Renal pelvis (tissue), 4 donors: ENCODE data around the gene FMN1. TPM values are rescaled to one million over a fixed set of nuclear protein-coding genes. Genes with fewer than 3 reads are reported as not detected.

ENCODE experiments used
- DNase-seq: peaks from one replicate; pipeline ENCODE4 v3.0.0-alpha.2; 2013
- polyA plus RNA-seq, 3 donors: library from polyadenylated mRNA; unstranded; fragments of 120-200 nt; gene quantifications; one replicate each; pipeline ENCODE4 v1.2.1, GENCODE V29; 2013; ENCODE audit not compliant: insufficient read length in 3 of 3

Gene FMN1
- polyA plus RNA-seq, 3 donors, result 15.1 to 24.2 (median 19.5) TPM

DNA sequence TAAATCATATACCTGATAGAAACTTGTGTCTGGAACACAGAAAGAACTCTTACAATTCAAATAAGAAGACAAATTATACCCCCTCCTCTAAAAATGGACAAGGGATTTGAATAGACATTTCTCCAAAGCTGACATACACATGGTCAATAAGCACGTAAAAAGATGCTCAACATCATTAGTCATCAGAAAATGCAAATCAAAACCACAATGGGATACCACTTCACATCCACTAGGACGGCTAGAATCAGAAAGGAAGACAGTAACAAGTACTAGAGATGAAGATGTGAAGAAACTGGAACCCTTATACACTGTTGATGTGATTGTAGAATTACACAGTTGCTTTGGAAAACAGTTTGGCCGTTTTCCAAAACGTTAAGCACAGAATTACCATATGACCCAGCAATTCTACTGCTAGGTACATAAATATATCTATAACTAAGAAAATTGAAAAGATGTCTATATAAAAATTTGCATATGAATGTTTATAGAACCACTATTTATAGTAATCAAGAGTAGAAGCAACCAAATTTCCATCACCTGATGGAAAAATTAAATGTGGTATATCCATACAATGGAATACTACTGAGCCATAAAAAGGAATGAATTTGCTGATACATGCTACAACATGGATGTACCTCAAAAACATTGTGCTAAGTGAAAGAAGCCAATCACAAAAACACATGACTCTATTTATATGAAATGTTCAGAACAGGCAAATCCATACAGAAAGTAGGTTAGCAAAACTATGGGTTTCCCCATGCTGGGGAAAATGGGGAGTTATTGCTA is 415.9 kb downstream of the FMN1 start:
- DNase-seq, result no peak

DNA sequence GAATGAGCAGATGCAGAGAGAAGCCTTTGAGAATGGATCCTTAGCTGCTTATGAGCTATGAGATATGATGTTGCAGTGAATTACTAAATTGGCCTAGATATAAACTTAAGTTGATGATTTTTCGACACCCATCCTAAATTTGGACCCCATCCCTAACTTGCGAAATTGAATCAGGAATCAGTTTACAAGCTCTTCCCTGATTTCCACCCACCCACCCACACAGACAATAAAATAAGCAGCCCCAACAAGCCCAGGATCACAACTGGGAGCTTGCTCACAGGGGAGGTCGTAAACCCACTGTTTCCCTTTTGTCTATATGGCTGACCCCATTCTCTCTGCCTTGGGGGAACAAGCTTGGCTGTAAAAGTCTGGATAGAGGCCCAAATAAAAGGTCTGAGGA is 419.4 kb downstream of the FMN1 start:
- DNase-seq, result no peak

DNA sequence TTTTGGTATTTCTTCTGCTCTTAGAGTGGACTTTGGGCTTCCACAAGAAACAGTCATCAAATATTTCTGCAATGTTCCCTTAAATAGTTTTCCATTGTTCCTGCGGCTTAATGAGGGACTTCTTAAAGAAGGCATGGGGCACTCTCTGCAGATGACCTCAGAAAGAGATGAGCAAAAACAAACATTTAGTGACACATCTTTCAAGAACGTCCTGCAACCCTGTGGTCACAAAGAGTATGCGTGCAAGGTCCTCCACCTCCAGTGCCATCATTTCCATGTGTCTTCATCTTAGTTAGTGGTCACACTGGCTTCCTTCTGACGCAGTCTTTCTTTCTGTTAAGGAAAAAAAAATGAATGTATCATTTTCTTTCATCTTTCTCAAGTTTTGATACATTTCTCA is 420.5 kb downstream of the FMN1 start:
- DNase-seq, result no peak

DNA sequence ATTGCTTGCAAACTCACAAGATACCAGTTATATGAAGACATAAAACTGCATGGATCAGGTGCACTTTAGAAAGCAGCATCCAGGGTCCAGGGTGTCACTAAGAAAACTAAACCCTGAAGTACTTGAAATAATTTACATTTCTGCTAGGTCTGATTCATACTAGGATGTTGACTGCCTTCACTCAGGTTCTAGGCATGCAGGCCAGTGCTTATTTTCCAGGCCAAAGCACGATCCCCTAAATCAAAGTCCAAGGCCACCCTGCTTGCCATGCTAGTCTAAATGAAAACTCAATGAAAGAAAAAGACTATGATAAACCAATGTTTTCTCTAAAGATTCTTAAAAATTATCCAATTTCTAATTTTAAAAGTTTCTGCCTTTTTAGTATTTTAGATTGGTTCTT is 427.3 kb downstream of the FMN1 start:
- no peak for DNase-seq

DNA sequence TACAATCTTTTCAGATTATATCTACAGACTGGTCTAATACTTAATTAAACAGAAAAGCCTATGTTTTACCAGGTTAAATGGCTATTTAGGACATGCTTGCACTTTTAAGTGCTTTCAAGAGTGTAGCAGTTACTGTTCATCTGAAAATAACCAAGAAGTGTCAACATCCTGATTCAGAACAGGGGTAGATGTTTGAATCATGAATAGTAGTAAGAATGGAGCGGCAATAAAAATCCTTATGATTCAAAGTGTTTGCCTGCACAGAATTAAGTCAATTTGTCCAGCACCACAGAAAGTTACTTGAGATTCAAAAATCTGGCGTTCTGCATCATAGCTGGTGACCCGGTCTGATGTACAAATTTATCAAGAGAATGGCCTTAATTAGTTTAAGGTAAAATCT is 428.4 kb downstream of the FMN1 start:
- no peak for DNase-seq

DNA sequence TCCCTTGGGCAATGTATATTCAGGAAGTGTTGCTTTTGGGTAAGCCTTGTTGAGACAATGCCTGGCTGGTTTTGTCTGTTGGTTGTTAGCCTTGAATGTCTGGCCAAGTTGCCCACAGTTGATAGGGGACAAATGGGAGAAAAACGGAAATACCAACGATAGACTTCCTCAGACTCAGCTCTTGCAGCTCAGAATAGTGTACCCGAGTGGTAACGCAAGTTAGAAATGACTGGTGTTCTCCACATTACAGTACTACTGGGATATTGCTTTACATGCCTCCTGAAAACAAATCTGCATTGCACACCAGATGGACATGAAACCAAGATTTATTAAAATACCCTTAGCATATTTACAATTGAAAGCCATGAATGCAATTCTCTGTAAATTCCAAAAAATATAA is 429.3 kb downstream of the FMN1 start:
- DNase-seq, result no peak

DNA sequence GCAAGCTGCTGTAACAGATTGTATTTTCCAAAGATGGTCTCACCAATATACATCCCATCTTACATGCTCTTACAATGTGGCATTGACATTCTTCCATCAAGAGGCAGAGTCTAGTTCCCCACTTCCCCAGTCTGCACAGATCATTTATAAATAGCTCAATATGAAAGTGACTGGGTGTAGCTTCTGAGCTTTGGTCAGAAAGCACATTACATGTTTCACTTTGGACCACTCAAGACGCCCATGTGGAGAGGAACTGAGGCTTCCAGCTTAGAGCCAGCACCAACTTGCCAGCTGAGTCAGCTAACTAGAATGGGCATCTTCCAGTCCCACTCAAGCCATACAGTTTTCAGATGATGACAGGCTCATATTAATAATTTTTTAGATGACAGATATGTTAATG is 431.2 kb downstream of the FMN1 start:
- no peak for DNase-seq

DNA sequence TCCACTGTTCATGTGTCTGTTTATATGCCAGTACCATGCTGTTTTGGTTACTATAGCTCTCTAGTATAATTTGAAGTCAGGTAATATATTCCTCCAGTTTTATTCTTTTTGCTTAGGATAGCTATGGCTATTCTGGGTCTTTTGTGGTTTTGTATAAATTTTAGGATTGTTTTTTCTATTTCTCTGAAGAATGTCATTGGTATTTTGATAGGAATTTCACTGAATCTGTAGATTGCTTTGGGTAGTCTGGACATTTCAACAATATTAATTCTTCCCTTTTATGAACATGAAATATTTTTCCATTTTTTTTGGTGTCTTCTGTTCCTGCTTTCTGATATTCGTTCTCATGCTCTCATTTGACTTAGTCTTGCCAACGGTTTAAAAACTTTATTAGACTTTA is 437.1 kb downstream of the FMN1 start:
- DNase-seq, result no peak

DNA sequence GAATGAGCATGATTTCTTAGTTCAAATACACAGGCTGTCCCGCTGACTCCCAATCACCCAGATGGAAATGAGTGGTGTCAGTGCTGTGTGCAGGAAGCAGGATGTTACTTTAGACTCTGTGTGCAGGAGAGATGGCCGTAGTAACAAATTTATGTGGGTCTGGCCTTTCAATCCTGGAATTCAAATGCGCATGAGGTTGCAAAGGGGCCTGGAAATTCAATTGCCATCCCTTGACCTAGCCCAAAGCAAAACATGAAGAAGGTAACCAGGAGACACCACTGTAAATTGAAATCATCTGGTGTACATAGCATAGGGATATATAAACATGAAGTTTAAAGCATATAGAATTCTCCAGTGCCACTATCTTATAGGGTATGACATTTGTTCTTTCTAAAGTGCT is 443.5 kb downstream of the FMN1 start:
- DNase-seq, result no peak

DNA sequence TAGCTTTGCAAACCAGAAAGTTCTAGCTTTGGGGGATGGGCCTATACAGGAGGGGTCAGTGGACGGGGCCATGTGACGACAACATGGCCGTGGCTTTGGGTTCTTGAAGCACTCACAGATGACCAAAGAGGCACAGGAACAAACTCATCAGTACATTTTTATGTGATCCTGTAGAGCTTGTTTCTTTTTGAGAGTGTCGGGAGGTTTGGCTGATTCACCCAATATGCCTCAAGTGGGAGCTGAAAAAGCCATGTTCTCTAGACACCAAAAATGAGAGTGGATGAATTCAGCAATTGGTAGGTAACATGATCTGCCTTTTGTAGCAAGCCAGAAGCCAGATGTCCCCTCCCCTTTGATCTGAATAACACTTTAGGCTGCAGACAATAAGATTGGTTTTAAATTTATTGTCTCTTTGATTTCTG is 446.6 kb downstream of the FMN1 start:
- no peak for DNase-seq

DNA sequence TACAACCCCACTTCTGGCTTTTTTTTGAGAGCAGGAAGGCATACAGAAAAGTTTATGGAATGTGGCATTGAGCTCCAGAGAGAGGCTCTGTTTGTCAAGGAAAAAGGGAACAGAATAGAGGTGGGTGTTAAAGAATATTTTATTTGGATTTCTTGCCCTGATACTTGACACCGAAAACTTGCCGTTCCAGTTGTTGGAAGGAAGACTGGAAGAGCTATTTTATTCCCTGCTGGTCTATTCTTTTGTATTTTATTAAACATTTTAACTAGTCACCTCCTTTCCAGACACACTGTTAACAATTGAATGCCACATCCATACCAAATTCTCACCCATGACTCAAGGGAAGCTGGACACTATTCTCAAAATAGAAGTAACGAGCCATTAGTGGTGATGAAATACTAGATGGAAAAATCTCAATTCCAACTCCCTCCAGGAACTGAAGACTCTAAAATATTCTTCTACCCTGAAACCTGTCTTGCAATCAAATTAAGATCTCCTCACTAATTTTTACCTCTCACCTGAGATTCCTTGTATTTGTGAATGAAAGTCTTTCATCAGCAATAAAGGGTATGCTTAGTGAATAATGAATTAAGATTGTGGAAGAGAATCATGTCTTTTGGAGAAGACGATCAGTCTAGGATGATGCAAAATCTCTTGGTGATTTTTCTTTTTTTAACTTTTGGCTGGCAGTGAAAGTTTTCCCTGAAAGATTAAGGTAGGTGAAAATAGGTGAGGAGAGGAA is 448.2 kb downstream of the FMN1 start:
- DNase-seq, result no peak

DNA sequence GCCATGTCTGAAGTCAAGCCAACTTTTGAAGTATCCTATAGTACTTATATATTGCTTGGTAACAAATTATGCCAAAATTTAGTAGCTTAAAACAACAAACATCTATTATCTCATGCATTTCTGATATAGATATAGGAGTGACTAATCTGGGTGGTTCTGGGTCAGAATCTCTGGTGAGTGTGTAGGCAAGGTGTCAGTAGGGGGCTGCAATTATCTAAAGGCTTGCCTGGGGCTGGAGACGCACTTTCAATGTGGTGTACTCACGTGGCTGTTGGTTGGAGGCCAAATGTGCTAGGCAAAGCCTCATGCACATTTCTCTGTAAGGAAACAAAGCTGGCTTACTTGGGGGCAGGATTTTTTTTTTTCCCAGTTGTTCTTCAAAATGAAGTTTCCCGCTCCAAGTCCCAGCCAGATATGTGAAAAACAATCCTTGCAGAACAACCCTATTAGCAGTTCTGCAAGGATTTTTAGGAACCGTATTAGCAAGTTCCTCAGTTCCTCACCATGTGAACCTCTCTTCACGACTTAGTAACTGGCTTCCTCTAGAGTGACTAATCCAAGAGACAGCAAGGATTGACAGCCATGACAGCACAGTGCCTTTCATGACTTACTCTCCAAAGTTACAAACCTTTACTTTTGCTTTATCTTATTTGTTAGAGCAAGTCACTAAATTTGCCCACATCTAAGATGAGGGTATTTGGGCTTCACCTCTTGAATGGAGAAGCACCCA is 450.9 kb downstream of the FMN1 start:
- no peak for DNase-seq

DNA sequence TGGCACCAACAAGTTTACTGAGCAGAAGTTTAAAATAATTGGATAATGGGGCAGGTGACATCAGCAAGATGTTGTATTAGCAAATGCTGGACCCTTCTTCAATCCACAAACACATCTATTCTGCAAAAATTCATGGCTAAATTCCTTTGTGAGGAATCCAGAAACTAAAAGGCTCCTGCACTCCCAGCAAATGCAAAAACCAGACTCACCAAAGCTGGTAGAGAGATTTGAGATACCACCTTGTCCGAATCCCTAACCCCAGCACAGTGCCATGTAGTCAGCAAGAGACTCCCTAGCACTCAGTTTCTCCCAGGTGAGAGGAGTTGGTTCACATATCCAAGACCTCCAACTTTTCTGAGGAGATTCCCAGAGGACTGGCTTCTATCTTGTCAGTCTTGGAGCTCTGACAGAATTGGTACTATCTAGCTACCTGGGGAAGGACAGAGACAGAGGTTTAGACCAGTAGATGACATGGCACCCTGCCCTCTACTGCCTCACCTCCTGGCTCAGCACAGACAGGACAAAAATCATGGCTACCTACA is 454.9 kb downstream of the FMN1 start:
- no peak for DNase-seq

DNA sequence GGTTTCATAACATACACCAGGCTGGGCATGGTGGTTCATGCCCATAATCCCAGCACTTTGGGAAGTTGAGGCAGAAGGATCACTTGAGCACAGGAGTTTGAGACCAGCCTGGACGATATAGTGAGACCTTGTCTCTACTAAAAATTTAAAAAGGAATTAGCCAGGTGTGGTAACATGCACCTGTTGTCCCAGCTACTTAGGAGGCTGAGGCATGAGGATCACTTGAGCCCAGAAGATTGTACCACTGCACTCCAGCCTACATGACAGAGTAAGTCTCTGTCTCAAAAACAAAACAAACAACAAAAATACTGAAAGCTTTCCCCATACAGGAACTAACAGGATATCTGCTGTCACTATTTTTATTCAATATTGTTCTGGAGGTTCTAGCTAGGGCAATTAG is 455.8 kb downstream of the FMN1 start:
- DNase-seq, result no peak

DNA sequence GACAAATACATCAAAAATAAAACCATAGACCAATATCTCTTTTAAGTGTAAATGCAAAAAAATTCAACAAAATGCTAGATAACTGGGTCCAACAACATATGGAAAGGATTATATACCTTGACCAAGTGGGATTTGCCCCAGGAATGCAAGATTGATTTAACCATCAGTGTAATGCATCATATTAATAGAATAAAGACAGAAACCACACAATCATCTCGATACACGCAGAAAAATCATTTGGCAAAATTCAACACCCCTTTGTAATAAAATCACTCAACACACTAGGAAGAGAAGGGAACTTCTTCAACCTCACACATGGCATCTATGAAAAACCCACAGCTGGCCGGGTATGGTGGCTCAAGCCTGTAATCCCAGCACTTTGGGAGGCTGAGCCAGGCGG is 457.2 kb downstream of the FMN1 start:
- DNase-seq, result no peak

DNA sequence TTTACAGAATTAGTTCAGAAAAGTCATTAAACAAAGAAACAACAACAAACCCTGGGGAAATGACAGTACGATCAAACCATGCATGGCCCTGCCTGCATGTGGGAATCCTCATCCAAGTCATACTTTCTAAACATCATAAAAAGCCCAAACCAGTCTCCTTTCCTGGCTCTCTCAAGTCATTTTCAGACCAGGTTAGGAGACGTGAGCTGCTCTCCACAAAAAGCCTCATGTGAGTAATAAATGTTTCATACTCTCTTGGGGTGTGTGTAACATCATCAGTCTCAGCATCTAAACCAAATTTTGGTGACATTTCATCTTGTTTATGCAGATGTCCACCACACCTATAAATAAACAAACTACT is 457.8 kb downstream of the FMN1 start:
- DNase-seq, result no peak

DNA sequence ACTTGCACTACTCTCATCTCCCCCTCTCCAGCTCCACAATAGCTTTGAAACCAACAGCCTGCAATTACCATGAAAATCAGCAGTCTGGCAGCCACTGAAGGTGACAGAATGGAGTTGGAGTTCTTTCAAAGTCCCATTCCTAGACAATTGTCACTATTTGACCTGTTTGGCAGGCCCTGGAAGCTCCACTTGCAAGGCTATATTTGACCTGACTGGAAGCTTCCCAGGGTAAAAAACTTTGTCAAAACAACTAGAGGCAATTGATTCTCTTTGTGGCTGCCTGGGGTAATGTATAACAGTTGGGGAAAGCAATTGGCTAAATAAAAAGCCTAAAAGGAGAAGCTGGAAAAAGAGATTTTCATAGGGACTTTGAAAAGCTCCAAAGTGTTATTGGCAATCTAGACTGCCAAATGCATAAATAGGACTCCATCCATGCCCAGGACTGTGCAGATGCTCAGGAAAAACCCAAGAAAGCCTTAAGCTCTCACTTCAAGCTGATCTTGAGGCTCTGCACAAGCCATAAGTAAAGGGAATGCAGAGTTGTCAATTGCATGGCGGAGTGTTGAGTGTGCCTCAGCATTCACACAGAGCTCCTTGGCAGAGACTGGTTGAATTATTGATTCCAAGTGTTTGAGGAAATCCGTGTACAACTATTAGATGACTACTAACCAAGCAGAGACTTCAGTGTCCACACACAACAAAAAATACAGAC is 458.4 kb downstream of the FMN1 start:
- no peak for DNase-seq

DNA sequence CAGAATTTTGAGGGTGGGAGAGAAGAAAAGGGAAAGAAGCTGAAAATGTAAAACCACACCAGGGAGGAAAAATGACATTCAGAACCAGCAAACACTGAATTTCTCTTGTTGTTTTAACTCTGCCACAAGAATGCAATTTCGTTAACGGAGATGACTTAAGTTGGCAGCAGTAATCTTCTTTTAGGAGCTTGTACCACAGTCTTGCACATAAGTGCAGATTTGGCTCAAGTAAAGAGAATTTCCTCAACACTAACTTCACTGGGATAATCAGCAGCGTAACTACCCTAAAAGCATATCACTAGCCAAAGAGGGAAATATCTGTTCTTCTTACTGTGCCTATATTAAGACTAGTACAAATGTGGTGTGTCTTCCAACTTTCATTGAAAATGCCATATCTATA is 461.2 kb downstream of the FMN1 start:
- no peak for DNase-seq

DNA sequence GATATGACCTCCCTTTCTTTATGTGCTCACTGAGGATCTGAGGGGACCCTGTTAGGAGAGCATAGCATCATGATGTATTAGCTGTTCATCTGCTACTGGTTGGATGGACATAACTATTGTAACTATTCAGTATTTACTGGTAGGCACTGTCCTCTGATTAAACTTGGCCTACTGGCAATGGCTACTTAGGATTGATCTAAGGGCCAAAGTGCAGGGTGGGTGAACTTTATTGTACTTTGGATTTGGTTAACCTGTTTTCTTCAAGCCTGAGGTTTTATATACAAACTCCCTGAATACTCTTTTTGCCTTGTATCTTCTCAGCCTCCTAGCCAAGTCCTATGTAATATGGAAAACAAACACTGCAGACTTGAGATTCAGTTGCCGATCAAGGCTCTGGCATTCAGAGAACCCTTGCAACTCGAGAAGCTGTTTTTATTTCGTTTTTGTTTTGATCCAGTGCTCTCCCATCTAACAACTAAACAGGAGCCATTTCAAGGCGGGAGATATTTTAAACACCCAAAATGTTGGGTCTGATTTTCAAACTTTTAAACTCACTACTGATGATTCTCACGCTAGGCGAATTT is 461.8 kb downstream of the FMN1 start:
- DNase-seq, result no peak

DNA sequence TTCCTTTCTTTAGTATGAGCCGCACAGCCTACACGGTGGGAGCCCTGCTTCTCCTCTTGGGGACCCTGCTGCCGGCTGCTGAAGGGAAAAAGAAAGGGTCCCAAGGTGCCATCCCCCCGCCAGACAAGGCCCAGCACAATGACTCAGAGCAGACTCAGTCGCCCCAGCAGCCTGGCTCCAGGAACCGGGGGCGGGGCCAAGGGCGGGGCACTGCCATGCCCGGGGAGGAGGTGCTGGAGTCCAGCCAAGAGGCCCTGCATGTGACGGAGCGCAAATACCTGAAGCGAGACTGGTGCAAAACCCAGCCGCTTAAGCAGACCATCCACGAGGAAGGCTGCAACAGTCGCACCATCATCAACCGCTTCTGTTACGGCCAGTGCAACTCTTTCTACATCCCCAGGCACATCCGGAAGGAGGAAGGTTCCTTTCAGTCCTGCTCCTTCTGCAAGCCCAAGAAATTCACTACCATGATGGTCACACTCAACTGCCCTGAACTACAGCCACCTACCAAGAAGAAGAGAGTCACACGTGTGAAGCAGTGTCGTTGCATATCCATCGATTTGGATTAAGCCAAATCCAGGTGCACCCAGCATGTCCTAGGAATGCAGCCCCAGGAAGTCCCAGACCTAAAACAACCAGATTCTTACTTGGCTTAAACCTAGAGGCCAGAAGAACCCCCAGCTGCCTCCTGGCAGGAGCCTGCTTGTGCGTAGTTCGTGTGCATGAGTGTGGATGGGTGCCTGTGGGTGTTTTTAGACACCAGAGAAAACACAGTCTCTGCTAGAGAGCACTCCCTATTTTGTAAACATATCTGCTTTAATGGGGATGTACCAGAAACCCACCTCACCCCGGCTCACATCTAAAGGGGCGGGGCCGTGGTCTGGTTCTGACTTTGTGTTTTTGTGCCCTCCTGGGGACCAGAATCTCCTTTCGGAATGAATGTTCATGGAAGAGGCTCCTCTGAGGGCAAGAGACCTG is 463.5 kb downstream of the FMN1 start:
- peak; percentile 45 for DNase-seq
